Erythroblast (primary cell): Measurements from ENCODE around the gene IRF3.

Experiments used
- GATA1 ChIP-seq: IDR thresholded peaks from 2 replicates; pipeline ENCODE4 v1.6.1; 2011; ENCODE audit warnings: low read depth, mild to moderate bottlenecking, control low read depth, low read length, moderate library complexity
- POLR2A ChIP-seq: IDR thresholded peaks from 2 replicates; pipeline ENCODE4 v1.6.1; 2011; ENCODE audit warnings: mild to moderate bottlenecking, low read length

DNA sequence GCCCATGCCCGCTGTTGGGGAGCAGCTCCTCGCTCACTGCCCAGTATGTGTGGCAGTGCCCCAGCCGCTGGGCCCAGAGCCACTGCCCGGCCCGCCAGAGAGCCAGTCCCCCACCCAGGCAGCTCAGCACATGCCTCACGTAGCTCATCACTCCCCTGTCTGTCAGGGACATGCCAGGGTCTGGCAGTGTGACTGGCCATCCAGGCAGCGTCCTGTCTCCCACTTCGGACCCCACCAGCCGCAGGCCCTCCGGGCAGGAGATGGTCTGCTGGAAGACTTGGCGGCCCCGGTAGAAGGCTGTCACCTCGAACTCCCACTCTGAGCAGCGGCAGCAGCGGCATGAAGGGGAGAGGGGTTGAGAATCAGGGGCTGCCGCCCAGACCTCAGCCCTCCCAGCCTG lies 3.6 kb downstream of the IRF3 start:
- TF ChIP-seq POLR2A, result no peak
- no peak for TF ChIP-seq GATA1
